ENCODE data around the gene STT3B. TPM values are rescaled to one million over a fixed set of nuclear protein-coding genes. Genes with fewer than 3 reads are reported as not detected.

The STT3B gene
- total and polyA plus RNA-seq, 2 of the 4 experiments (the other 2 are of a cell fraction) = 45.5 to 86.4 TPM

DNA sequence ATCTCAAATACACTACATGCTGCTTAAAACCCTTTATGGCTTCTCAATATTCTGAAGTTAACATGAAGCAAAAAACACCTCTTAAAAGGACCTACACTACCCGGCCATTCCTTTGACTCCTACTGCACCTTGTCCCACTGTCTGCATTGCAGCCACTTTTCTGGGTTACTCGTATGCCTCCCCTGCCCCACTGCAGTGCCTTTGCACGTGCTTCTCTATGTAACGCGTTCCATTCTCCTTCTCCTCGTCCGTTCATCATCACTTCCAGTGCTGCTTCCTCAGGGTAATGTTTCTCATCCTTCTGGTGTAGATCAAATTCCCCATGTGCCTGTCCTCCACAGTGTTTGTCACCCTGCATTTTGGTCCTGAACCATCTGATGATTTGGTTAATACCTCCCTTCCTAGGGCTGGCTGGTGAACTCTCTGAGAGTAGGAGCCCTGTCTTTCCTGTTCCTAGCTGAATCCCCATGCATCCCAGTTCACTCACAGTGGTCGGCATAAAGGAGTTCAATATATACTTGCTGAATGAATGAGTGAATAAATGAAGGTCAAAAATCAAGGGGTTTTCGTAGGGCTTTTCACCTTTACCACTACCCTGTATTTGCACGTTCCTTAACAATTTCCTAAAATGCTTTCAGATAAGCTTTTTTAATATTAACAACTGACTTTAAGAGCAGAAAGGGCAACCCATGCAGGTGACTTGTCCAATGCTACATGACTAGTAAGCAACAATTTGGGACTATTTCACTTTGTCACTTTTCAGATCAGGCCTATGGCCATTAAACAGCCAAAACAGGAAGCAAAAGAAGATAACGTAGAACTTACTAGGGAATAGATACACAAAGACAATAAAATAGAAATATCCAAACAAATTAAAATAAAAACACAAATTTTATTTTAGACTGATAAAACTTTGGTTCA is 2.4 kb upstream of the STT3B start:
- Histone ChIP-seq H2BK120ac (ENCODE audit: low read depth, low read length) (no peak overlapping the region), H4K5ac (ENCODE audit: low read depth, low read length) (no peak overlapping the region), H3K23ac (ENCODE audit: low read depth, low read length) (no peak overlapping the region; the same call in 1 of the 2 replicates), H3K18ac (ENCODE audit: low read depth, low read length) (no peak overlapping the region), H4K20me1 (ENCODE audit: insufficient read depth, low read length) (peaks cover 15% of the 10 kb centered on the region), H2AFZ (replicated peaks; ENCODE audit: low read length, poor library complexity) (no peak overlapping the region), H3K4me2 (ENCODE audit: low read depth, low read length) (no peak overlapping the region), H3K56ac (ENCODE audit: extremely low read depth, insufficient read depth, low read length) (no peak overlapping the region), H3K27me3 (ENCODE audit: control insufficient read depth, insufficient read depth, low read length) (no peaks in the 10 kb centered on the region), H4K8ac (ENCODE audit: low read depth in 2 of 2, low read length in 2 of 2) (no peak overlapping the region), H2BK20ac (ENCODE audit: low read depth, low read length) (no peak overlapping the region), H2AK9ac (replicated peaks; ENCODE audit: low read depth, low read length, poor library complexity) (no peak overlapping the region), H3K36me3 (ENCODE audit: control insufficient read depth, insufficient read depth, low read length) (no peaks in the 10 kb centered on the region), H3K79me1 (ENCODE audit: low read depth in 1 of 2, low read length in 2 of 2) (peaks cover 0 to 5% of the 10 kb centered on the region in 2 experiments; a peak in 2 of 4 replicates), H3K9ac (ENCODE audit: low read depth, low read length) (no peak overlapping the region), H2AK5ac (ENCODE audit: low read depth, low read length) (no peak overlapping the region), H3K9me1 (ENCODE audit: insufficient read depth, low read length) (no peaks in the 10 kb centered on the region), H2BK5ac (ENCODE audit: low read depth, low read length, poor library complexity, severe bottlenecking) (no peak overlapping the region), H3K27ac (ENCODE audit: insufficient read depth, low read length) (no peak overlapping the region), H3K14ac (replicated peaks; ENCODE audit: low read depth, low read length) (no peak overlapping the region), H2BK15ac (ENCODE audit: low read depth, low read length) (no peak overlapping the region), H3K4ac (ENCODE audit: low read depth, low read length) (no peak overlapping the region), H3K4me3 (ENCODE audit: insufficient read depth, low read depth, low read length) (no peak overlapping the region), H3K9me3 (ENCODE audit: control insufficient read depth, insufficient read depth, low read length) (no peaks in the 10 kb centered on the region), H3K4me1 (ENCODE audit: control insufficient read depth, insufficient read depth, low read length) (no peaks in the 10 kb centered on the region), H4K91ac (ENCODE audit: insufficient read depth, low read depth, low read length) (no peak overlapping the region)
- ChIA-PET CTCF (no interaction called here), POLR2A (ENCODE audit: unreplicated experiment) (no interaction called here)
- in situ Hi-C loops (cut with MboI; ENCODE audit: low sequenced_read_pairs) = no loop called here
- no peak for DNase-seq
- 100% methylated on average over 3 of the region's 11 CpGs; no CpG with 5 or more reads in 1 of the 2 experiments for WGBS, 2 experiments (ENCODE audit: extremely low coverage in 2 of 2, insufficient read length in 1 of 2)
- ATAC-seq (ENCODE audit: low read depth) = no peak
- no TSS peak for BruUV-seq (replicated peaks)
- intact Hi-C loops (cut with micrococcal nuclease) = loop anchor here (5.0 to 10.0 kb wide), 4 partner anchors 237 to 758 kb away; no protein-coding TSS in a partner anchor
- dilution Hi-C loops (cut with HindIII; ENCODE audit: low sequenced_read_pairs, unreplicated experiment) = no loop called here
- TF ChIP-seq, protein P1, sequence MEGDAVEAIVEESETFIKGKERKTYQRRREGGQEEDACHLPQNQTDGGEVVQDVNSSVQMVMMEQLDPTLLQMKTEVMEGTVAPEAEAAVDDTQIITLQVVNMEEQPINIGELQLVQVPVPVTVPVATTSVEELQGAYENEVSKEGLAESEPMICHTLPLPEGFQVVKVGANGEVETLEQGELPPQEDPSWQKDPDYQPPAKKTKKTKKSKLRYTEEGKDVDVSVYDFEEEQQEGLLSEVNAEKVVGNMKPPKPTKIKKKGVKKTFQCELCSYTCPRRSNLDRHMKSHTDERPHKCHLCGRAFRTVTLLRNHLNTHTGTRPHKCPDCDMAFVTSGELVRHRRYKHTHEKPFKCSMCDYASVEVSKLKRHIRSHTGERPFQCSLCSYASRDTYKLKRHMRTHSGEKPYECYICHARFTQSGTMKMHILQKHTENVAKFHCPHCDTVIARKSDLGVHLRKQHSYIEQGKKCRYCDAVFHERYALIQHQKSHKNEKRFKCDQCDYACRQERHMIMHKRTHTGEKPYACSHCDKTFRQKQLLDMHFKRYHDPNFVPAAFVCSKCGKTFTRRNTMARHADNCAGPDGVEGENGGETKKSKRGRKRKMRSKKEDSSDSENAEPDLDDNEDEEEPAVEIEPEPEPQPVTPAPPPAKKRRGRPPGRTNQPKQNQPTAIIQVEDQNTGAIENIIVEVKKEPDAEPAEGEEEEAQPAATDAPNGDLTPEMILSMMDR (conservative IDR thresholded peaks at IDR 0.05; ENCODE audit: low read depth, low read length) = no peak
- no peak for TF ChIP-seq MXI1 (IDR thresholded peaks at IDR 0.05; ENCODE audit: borderline replicate concordance, low read depth, low read length)
- TF ChIP-seq RAD21 (IDR thresholded peaks at IDR 0.05; ENCODE audit: low read length) = no peak
- TF ChIP-seq, protein P2, sequence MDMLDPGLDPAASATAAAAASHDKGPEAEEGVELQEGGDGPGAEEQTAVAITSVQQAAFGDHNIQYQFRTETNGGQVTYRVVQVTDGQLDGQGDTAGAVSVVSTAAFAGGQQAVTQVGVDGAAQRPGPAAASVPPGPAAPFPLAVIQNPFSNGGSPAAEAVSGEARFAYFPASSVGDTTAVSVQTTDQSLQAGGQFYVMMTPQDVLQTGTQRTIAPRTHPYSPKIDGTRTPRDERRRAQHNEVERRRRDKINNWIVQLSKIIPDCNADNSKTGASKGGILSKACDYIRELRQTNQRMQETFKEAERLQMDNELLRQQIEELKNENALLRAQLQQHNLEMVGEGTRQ (IDR thresholded peaks at IDR 0.05; ENCODE audit: low read depth, low read length) = no peak
- no peak for TF ChIP-seq SMC3 (IDR thresholded peaks at IDR 0.05; ENCODE audit: low read depth, low read length)
- TF ChIP-seq CHD1 (IDR thresholded peaks at IDR 0.05; ENCODE audit: low read depth, low read length) = no peak
- TF ChIP-seq MAZ (IDR thresholded peaks at IDR 0.05; ENCODE audit: borderline replicate concordance, low read depth, low read length) = no peak
- no peak for TF ChIP-seq CEBPB (IDR thresholded peaks at IDR 0.05; ENCODE audit: low read depth, low read length)
- TF ChIP-seq MAFK (IDR thresholded peaks at IDR 0.05; ENCODE audit: low read depth, low read length) = no peak
- TF ChIP-seq BHLHE40 (IDR thresholded peaks at IDR 0.05; ENCODE audit: low read depth, low read length) = no peak
- no peak for TF ChIP-seq FOS (IDR thresholded peaks at IDR 0.05; ENCODE audit: low read depth, low read length)
- TF ChIP-seq RFX5 (IDR thresholded peaks at IDR 0.05; ENCODE audit: low read depth, low read length) = no peak
- TF ChIP-seq NFE2L2 (IDR thresholded peaks at IDR 0.05; ENCODE audit: low read depth, low read length) = no peak
- TF ChIP-seq RCOR1 (IDR thresholded peaks at IDR 0.05; ENCODE audit: insufficient replicate concordance, low read length) = no peak
- TF ChIP-seq POLR2A (IDR thresholded peaks at IDR 0.05; ENCODE audit: low read depth, low read length) = no peak
